Stimulated activated naive CD4-positive, alpha-beta T cell (primary cell): ENCODE data around the gene MTRR.

Experiments
- DNase-seq, 6 experiments: peaks; one replicate each; lab custom pipeline; 2025; lab: John Stamatoyannopoulos, UW

Gene MTRR

GRCh38 chr5:7868773-7869473 is at the start of gene MTRR, which contains the start of gene FASTKD3:
MTRR (plus strand) TSS chr5:7869148; CDS start chr5:7870795, 1,647 bp downstream.
FASTKD3 (minus strand) TSS chr5:7869031; CDS start chr5:7868083, 948 bp downstream.
- DNase-seq: peak; percentile 79 to 87 (median 85)

DNA sequence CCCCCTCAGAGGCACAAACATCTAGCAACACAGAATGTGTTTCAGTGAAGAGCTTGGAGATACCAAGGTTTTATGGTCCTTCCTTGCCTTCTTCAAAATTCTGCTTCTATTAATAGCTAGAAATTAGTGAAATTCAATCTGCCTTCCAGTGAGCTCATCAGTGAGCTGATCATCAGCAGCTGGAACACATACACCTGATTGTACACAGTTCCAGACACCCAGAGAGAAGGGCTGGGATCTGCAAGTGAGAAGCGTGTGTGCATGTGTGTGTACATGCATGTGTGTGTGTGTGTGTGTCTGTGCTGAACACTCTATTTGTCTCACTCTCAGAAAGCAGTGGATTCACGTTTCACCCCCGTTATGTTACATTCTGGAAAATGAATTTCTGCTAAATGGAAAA is 46.5 kb upstream of the MTRR start:
- DNase-seq: no peak

GRCh38 chr5:7823594-7823993 is 45.4 kb upstream of the MTRR start:
- no peak for DNase-seq

DNA sequence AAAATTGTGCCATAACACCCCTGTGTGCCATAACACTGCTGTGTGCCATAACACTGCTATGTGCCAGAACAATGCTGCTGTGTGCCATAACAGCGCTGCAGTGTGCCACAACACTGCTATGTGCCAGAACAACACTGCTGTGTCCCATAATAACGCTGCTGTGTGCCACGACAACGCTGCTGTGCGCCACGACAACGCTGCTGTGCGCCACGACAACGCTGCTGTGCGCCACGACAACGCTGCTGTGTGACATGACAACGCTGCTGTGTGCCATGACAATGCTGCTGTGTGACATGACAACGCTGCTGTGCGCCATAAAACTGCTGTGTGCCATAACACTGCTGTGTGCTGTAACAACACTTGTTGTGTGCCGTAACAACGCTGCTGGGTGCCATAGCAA is 44.0 kb upstream of the MTRR start:
- no peak for DNase-seq

GRCh38 chr5:7825630-7826029 is 43.3 kb upstream of the MTRR start:
- DNase-seq: no peak

GRCh38 chr5:7827610-7828009 is 41.3 kb upstream of the MTRR start:
- DNase-seq: no peak

DNA sequence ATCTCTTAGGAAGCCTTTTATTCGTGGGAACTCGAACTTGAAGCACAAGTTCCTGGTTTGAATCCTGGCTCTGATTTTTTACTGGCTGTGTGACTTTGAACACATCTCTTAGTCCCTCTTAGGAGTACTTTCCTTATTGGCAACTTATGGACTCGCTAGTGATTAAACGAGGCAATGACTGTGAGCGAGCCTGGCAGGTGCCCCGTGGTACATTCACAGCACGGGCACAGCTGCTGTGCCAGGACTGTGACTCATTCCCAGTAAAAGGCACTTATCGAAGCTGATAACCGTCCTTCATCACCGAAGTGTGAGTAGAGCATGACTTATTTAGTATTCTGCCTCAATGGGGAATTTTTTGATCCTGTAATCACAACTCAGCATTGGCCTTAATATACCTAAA is 40.7 kb upstream of the MTRR start:
- DNase-seq: no peak

DNA sequence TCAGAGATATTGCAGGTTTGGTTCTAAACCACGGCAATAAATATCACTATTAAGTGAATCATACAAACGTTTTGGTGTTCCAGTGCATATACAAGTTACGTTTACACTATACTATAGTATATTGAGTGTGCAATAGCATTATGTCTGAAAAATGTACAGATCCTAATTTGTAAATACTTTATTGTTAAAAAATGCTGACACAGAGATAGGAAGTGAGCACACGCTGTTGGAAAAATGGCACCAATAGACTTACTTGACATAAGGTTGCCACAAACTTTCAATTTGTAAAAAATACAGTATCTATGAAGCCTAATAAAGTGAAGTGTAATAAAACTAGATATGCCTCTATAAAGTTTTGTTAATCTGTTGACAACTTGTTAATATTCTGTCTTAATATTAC is 34.0 kb upstream of the MTRR start:
- no peak for DNase-seq

DNA sequence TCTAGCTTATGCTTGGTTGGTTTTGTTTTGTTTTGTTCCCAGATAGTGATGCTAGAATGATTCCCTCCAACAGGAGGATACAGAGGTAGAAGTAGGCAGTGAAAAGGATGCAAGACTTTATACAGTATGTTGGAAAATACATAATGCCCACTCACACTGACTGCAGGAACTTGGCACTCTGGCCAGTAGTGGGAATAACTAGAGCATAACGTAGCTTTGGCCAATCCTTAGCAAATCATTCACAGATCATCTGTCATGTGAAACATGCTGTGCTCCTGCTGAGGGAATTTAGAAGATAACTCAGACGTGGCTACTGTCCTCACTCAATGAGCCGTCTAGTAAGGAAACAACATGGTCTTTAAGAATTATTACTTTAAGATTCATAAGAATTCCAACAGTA is 31.5 kb upstream of the MTRR start:
- DNase-seq: no peak

GRCh38 chr5:7842531-7842930 is 26.4 kb upstream of the MTRR start:
- DNase-seq: no peak

DNA sequence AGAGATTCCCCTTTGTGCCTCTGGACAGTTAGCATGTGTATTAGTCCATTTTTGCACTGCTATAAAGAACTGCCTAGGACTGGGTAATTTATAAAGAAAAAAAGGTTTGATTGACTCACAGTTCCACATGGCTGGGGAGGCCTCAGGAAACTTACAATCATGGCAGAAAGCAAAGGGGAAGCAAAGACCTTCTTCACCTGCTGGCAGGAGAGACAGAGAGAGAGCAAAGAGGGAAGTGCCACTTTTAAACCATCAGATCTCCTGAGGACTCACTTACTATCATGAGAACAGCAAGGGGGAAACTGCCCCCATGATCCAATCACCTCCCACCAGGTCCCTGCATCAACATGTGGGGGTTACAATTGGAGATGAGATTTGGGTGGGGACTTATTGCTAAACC is 24.0 kb upstream of the MTRR start:
- no peak for DNase-seq

GRCh38 chr5:7845557-7845956 is 23.4 kb upstream of the MTRR start:
- no peak for DNase-seq

DNA sequence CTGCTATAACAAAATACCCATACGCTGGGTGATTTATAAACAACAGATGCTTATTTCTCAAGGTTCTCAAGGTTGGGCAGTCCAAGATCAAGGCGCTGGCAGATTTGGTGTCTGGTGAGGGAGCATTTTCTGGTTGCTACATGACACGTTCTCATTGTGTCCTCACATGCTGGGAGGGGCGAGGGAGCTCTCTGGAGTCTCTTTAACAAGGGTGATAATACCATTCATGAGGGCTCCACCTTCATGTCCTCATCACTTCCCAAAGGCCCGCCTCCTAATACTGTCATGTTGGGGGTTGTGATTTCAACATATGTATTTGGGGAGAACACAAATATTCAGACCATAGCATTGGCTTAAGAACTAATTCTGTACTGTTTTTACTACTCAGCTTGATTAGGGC is 22.6 kb upstream of the MTRR start:
- no peak for DNase-seq

DNA sequence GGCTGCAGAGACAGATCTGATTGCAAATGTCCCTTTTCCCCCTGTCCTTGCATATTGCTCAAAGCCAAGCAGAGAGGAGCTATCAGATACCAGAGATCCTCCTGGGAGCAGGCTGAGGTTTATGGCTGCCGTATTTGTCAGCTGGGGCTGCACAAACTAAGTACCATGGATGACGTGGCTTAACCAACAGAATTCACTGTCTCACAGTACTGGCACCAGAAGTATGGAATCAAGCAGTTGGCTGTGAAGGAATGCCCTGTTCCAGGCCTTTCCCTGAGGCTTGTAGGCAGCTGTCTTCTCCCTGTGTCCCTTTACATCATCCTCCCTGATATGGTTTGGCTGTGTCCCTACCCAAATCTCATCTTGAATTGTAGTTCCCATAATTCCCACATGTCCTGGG is 20.7 kb upstream of the MTRR start:
- DNase-seq: no peak

GRCh38 chr5:7849681-7850394 is 19.1 kb upstream of the MTRR start:
- peak in 2 of 6 experiments; percentile 28 to 41 for DNase-seq

- peak; percentile 4 to 48 (median 31) for DNase-seq
Measured at GRCh38 chr5:7850395-7851239, 18.3 kb upstream of the MTRR start, which contains the start of gene CFAP90. CFAP90 (minus strand) TSS chr5:7851133; CDS start chr5:7851021, 112 bp downstream.

- no peak for DNase-seq
Measured at GRCh38 chr5:7851240-7851592, 17.7 kb upstream of the MTRR start.

DNA sequence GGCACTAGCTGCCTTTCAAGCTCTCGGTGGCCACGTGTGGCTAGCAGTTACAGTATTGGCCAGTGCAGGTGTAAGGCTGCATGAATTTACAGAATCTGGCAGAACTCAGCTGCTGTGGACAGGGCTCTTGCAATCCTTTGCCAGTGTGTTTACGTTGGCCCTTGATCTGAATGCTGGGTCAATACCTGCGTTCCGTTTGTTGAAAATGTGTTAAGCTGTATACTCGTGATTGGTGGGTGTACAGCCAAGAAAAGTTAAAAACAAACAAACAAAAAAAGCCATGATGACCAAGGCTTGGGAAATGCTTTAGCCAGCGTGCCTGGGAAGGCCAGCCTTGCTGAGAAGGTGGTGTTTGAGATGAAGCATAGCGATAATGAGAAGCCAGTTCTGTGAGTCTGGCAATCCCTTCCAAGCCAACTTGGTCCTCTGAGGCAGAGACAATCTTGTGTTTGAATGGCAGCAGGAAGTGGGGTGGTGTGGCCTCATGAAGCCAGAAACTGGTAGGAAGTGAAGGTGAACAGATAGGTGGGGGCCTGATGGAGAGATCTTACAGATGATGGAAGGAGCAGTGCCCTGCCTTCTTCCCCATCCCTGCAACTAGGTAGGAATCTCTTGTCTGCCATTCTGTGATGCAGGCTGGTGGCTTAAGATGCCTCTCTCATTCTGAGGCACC is 17.2 kb upstream of the MTRR start:
- peak in 2 of 6 experiments; percentile 1 to 10 for DNase-seq

DNA sequence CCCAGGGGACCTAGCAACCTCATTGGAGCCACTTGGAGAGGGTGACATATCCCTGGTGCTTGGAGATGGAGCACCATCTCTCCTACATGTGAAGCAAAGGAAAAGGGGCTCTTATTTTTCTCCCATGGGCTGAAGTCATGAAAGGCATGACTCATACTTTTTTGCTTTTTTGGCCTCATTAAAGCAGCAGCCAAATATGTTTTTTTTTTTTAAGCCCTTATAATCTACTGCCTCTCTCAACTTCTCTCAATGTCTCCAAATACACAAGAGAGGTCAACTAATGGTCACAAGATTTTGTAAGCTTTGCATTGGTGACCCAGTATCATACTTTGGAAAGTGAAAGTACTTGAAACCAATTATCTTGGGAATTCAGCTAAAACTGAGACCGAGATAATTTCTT is 16.4 kb upstream of the MTRR start:
- no peak for DNase-seq

GRCh38 chr5:7852988-7853387 is 16.0 kb upstream of the MTRR start:
- no peak for DNase-seq

- DNase-seq: no peak
Measured at GRCh38 chr5:7855611-7856010, 13.3 kb upstream of the MTRR start.

DNA sequence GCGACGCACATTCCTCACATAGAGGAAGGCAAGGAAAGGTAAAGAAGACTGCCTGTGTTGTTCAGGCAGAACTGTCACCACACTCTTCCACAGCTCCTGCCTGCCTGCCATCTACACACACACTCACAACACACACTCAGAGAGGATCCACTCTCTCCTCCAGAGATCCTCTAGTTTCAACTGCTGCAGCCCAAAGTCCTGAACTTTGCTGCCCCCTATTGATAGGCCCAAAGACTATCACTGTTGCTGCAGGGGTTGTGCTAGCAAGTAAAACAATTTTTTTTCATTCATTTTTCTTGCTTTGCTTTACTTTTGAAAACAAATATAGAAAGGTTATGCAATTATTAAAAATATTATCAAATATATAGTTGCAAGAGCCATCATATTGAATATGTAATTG is 12.1 kb upstream of the MTRR start:
- DNase-seq: peak in 3 of 6 experiments; percentile 2 to 19 (median 15)
